Measurements from ENCODE around the gene COL23A1. TPM values are rescaled to one million over a fixed set of nuclear protein-coding genes. Genes with fewer than 3 reads are reported as not detected.

Gene COL23A1
- total RNA-seq, 4 donors from 2014 or later, result 0.83 to 1.8 (median 1.5) TPM

DNA sequence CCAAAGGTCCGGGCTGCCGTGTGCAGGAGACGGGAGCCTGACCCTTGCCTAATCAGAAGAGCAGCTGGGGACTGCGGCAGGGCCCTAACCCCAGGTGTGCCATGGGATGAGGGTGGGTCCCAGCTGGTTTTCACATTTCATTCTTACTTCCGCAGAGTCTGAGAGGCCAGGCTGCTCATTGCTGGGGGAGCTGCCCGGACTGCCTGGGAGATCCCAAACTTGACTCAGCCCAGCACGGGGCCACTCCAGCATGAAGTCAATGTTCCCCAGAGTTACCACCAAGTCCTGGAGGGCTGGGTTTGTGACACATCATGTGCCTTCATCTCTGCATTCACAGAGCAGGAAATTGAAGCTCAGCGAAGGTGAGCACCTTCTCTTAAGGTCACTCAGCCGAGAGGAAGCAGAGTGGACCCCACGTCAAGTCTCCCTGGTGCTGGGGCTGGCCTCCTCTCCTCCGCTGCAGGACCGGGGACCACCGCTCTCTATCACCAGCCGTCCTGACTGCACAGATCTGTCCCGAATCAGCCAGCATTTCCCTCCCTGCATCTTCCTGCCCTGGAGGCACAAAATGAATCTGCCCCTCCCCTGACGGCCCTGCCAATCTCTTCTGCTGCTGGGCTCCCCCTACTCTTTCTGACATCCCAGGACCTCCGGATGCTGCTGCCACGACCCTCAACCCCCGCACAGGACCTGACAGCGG lies 303.0 kb downstream of the COL23A1 start:
- H3K4me3 ChIP-seq, result no peak overlapping the region
- no peak overlapping the region for H3K27ac ChIP-seq (replicated peaks in 1 of 4)
- peaks cover 0 to 29% (median 0%) of the 10 kb centered on the region in 4 donors for H3K27me3 ChIP-seq
- intact Hi-C loops (cut with DNase I), result loop anchor here (10.0 kb wide), 1 partner anchor 548 kb away; no protein-coding TSS in a partner anchor
- no peak for DNase-seq (ENCODE audit: extremely low spot score)
- WGBS, result 86% methylated on average over 16 of the region's 20 CpGs
- H3K36me3 ChIP-seq, result no peaks in the 10 kb centered on the region
- peaks cover 0 to 11% (median 7%) of the 10 kb centered on the region in 4 donors for H3K4me1 ChIP-seq
- H3K9me3 ChIP-seq, result peaks cover 0 to 12% (median 9%) of the 10 kb centered on the region in 4 donors
- TF ChIP-seq POLR2AphosphoS5 (IDR thresholded peaks at IDR 0.05), result no peak
- TF ChIP-seq CTCF (IDR thresholded peaks at IDR 0.05), result no peak
- no peak for TF ChIP-seq POLR2A (IDR thresholded peaks at IDR 0.05; ENCODE audit: low read depth)
- TF ChIP-seq EP300 (IDR thresholded peaks at IDR 0.05), result no peak

GRCh38 chr5:178286226-178287090 lies 303.7 kb downstream of the COL23A1 start:
- WGBS, result 88% methylated on average over 31 of the region's 34 CpGs
- H3K27me3 ChIP-seq, result peaks cover 0 to 23% (median 0%) of the 10 kb centered on the region in 4 donors
- TF ChIP-seq POLR2A (IDR thresholded peaks at IDR 0.05; ENCODE audit: low read depth) (no peak), POLR2AphosphoS5 (IDR thresholded peaks at IDR 0.05) (no peak), EP300 (IDR thresholded peaks at IDR 0.05) (no peak), CTCF (IDR thresholded peaks at IDR 0.05) (no peak)
- DNase-seq (ENCODE audit: extremely low spot score), result no peak
- H3K4me3 ChIP-seq, result no peak overlapping the region
- H3K9me3 ChIP-seq, result peaks cover 0 to 12% (median 9%) of the 10 kb centered on the region in 4 donors
- intact Hi-C loops (cut with DNase I), result loop anchor here (10.0 kb wide), 1 partner anchor 548 kb away; no protein-coding TSS in a partner anchor
- H3K36me3 ChIP-seq, result no peaks in the 10 kb centered on the region
- peaks cover 0 to 11% (median 7%) of the 10 kb centered on the region in 4 donors for H3K4me1 ChIP-seq
- no peak overlapping the region for H3K27ac ChIP-seq (replicated peaks in 1 of 4)

GRCh38 chr5:178285399-178286225 lies 304.6 kb downstream of the COL23A1 start:
- Histone ChIP-seq H3K27me3 (peaks cover 0 to 16% (median 0%) of the 10 kb centered on the region in 4 donors), H3K9me3 (peaks cover 0 to 12% (median 9%) of the 10 kb centered on the region in 4 donors), H3K4me1 (peaks cover 0 to 11% (median 7%) of the 10 kb centered on the region in 4 donors), H3K27ac (replicated peaks in 1 of 4) (no peak overlapping the region), H3K4me3 (no peak overlapping the region), H3K36me3 (no peaks in the 10 kb centered on the region)
- no peak for DNase-seq (ENCODE audit: extremely low spot score)
- 88% methylated on average over 18 of the region's 19 CpGs for WGBS
- intact Hi-C loops (cut with DNase I), result loop anchor here (10.0 kb wide), 1 partner anchor 549 kb away; no protein-coding TSS in a partner anchor
- TF ChIP-seq EP300 (IDR thresholded peaks at IDR 0.05) (no peak), POLR2A (IDR thresholded peaks at IDR 0.05; ENCODE audit: low read depth) (no peak)

DNA sequence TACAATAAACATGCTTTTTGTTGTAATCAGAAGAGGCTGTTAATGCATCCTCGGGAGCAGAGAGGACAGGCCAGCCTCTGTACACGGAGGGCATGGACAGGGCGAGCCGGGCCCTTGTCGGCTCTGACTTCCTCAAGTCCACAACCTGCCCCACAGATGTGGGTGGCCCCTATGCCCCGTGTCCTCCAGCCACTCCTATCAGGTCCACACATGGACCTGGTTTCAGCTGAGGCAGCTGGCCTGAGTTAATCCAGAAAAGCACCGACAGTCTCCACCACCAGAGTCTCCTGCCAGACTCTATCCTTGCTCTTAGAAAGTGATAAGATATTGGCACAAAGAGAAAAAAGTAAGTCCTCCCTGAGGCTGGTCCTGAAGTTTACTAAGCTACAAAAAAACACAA lies 305.2 kb downstream of the COL23A1 start:
- DNase-seq (ENCODE audit: extremely low spot score), result no peak
- intact Hi-C loops (cut with DNase I), result loop anchor here (10.0 kb wide), 1 partner anchor 550 kb away; no protein-coding TSS in a partner anchor
- no peak overlapping the region for H3K27ac ChIP-seq (replicated peaks in 1 of 4)
- no peaks in the 10 kb centered on the region for H3K36me3 ChIP-seq
- 85% methylated on average over 7 of the region's 7 CpGs for WGBS
- no peak overlapping the region for H3K4me3 ChIP-seq
- H3K4me1 ChIP-seq, result peaks cover 5 to 15% (median 11%) of the 10 kb centered on the region in 4 donors
- H3K9me3 ChIP-seq, result peaks cover 0 to 12% (median 9%) of the 10 kb centered on the region in 4 donors
- TF ChIP-seq POLR2A (IDR thresholded peaks at IDR 0.05; ENCODE audit: low read depth) (no peak), CTCF (IDR thresholded peaks at IDR 0.05) (no peak)
- peaks cover 0 to 10% (median 0%) of the 10 kb centered on the region in 4 donors for H3K27me3 ChIP-seq
